Gastrocnemius medialis (tissue), 4 donors: Measurements from ENCODE around the gene ZNF423. TPM values are rescaled to one million over a fixed set of nuclear protein-coding genes. Genes with fewer than 3 reads are reported as not detected.

ENCODE experiments used
- ATAC-seq, 2 donors: fragments of 150-250 bp; one replicate each; pipeline ENCODE4 v1.9.1; 2016
- DNase-seq, 2 donors: peaks; one replicate each; pipeline ENCODE4 v3.0.0-alpha.2; 2019
- H3K27ac ChIP-seq, 4 donors: fragments of 200-600 bp; sonication (generic); 1 replicate in 1 of 4; 2 replicates in 3 of 4; pipeline ENCODE4 v1.5.1; 2016 to 2018; ENCODE audit warnings: mild to moderate bottlenecking in 2 of 4, moderate library complexity in 1 of 4
- H3K27me3 ChIP-seq, 3 donors: fragments of 200-600 bp; sonication (generic) in 2 of 3; 1 replicate in 1 of 3; 2 replicates in 2 of 3; pipeline versions ENCODE4 v1.5.1 to v1.6.0; 2016 to 2019; ENCODE audit warnings: mild to moderate bottlenecking in 1 of 3, moderate library complexity in 1 of 3
- H3K36me3 ChIP-seq, 2 donors: fragments of 200-600 bp; sonication (generic) in 1 of 2; one replicate each; pipeline ENCODE4 v1.5.1; 2017 to 2018
- H3K4me1 ChIP-seq, 2 donors: fragments of 200-600 bp; sonication (generic) in 1 of 2; one replicate each; pipeline ENCODE4 v1.5.1; 2016 to 2017; ENCODE audit warnings: mild to moderate bottlenecking in 2 of 2
- H3K4me3 ChIP-seq, 4 donors: fragments of 200-600 bp; sonication (generic) in 3 of 4; 1 replicate in 1 of 4; 2 replicates in 3 of 4; pipeline ENCODE4 v1.5.1; 2016 to 2019; ENCODE audit warnings: mild to moderate bottlenecking in 2 of 4
- H3K9me3 ChIP-seq, 3 donors: fragments of 200-600 bp; sonication (generic) in 2 of 3; 1 replicate in 1 of 3; 2 replicates in 2 of 3; pipeline ENCODE4 v1.5.1; 2016 to 2019
- CTCF ChIP-seq, 5 experiments: fragments of 450-650 bp in 3 of 5; fragments of 200-600 bp in 2 of 5; sonication (generic) in 2 of 5; IDR thresholded peaks in 4 of 5; conservative IDR thresholded peaks in 1 of 5; 1 replicate in 4 of 5; 2 replicates in 1 of 5; pipeline ENCODE4 v1.5.1; 2016 to 2019; ENCODE audit warnings: antibody characterized with exemption in 5 of 5, mild to moderate bottlenecking in 3 of 5, moderate library complexity in 3 of 5
- POLR2A ChIP-seq, 2 donors: fragments of 450-650 bp; IDR thresholded peaks; one replicate each; pipeline ENCODE4 v1.6.1; 2017; ENCODE audit warnings: antibody characterized with exemption in 2 of 2, mild to moderate bottlenecking in 2 of 2, moderate library complexity in 2 of 2
- in situ Hi-C, 4 donors: fragments of 200-750 bp; cut with MboI; loops; one replicate each; pipeline versions ENCODE4 v1.15.0 to v1.8.0; 2017; ENCODE audit warnings: low sequenced_read_pairs in 4 of 4
- intact Hi-C: fragments of 100-400 bp; cut with DNase I; formaldehyde crosslinking; loops from one replicate; pipeline ENCODE4 v1.15.1; 2023; ENCODE audit warnings: low total_unique reads
- total RNA-seq, 4 donors: library from RNA; depleted of rRNA; stranded (reverse); fragments of >200 nt; gene quantifications; one replicate each; pipeline versions ENCODE4 v1.1.0 to v1.2.3, GENCODE V29; 2016

ZNF423 gene
- total RNA-seq, 4 donors from 2014 or later: 8.4 to 15.8 (median 12.5) TPM

- DNase-seq (no peak), ATAC-seq (no peak)
Observed at GRCh38 chr16:49515016-49515565, 340.8 kb downstream of the ZNF423 start.

GRCh38 chr16:49514073-49514980 lies 341.6 kb downstream of the ZNF423 start:
- no peaks in the 10 kb centered on the region for H3K9me3 ChIP-seq
- DNase-seq: no peak
- TF ChIP-seq POLR2A (IDR thresholded peaks at IDR 0.05): no peak
- intact Hi-C loops (loop anchor here (5.0 kb wide), 1 partner anchor 78 kb away; no protein-coding TSS in a partner anchor), in situ Hi-C loops (no loop called here)
- peaks cover 24 to 26% of the 10 kb centered on the region in 2 donors for H3K4me1 ChIP-seq
- no peak overlapping the region for H3K4me3 ChIP-seq
- no peak overlapping the region for H3K27ac ChIP-seq
- H3K36me3 ChIP-seq: no peaks in the 10 kb centered on the region
- ATAC-seq: no peak
- no peaks in the 10 kb centered on the region for H3K27me3 ChIP-seq

More at GRCh38 chr16:49515016-49515565, 340.8 kb downstream of the ZNF423 start:
- H3K4me3 ChIP-seq: no peak overlapping the region
- H3K4me1 ChIP-seq: peaks cover 24 to 25% of the 10 kb centered on the region in 2 donors
- H3K36me3 ChIP-seq: no peaks in the 10 kb centered on the region
- no peak overlapping the region for H3K27ac ChIP-seq
- TF ChIP-seq POLR2A (IDR thresholded peaks at IDR 0.05) (no peak), CTCF (IDR thresholded peaks at IDR 0.05 in 4 of 5, conservative IDR thresholded peaks at IDR 0.05 in 1 of 5) (no peak)
- intact Hi-C loops (no loop called here), in situ Hi-C loops (no loop called here)
- H3K9me3 ChIP-seq: no peaks in the 10 kb centered on the region
- H3K27me3 ChIP-seq: no peaks in the 10 kb centered on the region

- in situ Hi-C loops (no loop called here), intact Hi-C loops (loop anchor here (5.0 kb wide), 1 partner anchor 79 kb away; no protein-coding TSS in a partner anchor)
- no peaks in the 10 kb centered on the region for H3K27me3 ChIP-seq
- H3K27ac ChIP-seq: no peak overlapping the region
- H3K36me3 ChIP-seq: no peaks in the 10 kb centered on the region
- no peaks in the 10 kb centered on the region for H3K9me3 ChIP-seq
- H3K4me3 ChIP-seq: no peak overlapping the region
- H3K4me1 ChIP-seq: peaks cover 24 to 26% of the 10 kb centered on the region in 2 donors
- ATAC-seq (no peak), DNase-seq (peak in 1 of 2 donors; percentile 47)
- TF ChIP-seq POLR2A (IDR thresholded peaks at IDR 0.05) (no peak), CTCF (IDR thresholded peaks at IDR 0.05 in 4 of 5, conservative IDR thresholded peaks at IDR 0.05 in 1 of 5) (peak in 1 of 5 experiments; percentile 31)
Observed at GRCh38 chr16:49513040-49513439, 342.9 kb downstream of the ZNF423 start.

GRCh38 chr16:49510654-49511305 lies 345.1 kb downstream of the ZNF423 start:
- intact Hi-C loops: loop anchor here (2.0 to 5.0 kb wide), 2 partner anchors 26 to 82 kb away; no protein-coding TSS in a partner anchor
- Histone ChIP-seq H3K4me3 (no peak overlapping the region), H3K27me3 (no peaks in the 10 kb centered on the region), H3K9me3 (no peaks in the 10 kb centered on the region), H3K36me3 (no peaks in the 10 kb centered on the region), H3K27ac (peak overlapping the region; percentile 20 to 51 (median 36)), H3K4me1 (peaks cover 8 to 21% of the 10 kb centered on the region in 2 donors)
- DNase-seq: peak; percentile 48 to 86
- TF ChIP-seq POLR2A (IDR thresholded peaks at IDR 0.05) (no peak), CTCF (IDR thresholded peaks at IDR 0.05 in 4 of 5, conservative IDR thresholded peaks at IDR 0.05 in 1 of 5) (no peak)
- in situ Hi-C loops: no loop called here
- peak; percentile 68 to 83 for ATAC-seq
